Effector memory CD8-positive, alpha-beta T cell (primary cell): ENCODE results near the gene KCNQ1.

Experiments used
- ATAC-seq: fragments of 150-1000 bp; cut with Tn5 transposase; replicated peaks from 2 replicates; pipeline ENCODE4 v1.10.0; 2021; ENCODE audit warnings: mild to moderate bottlenecking, moderate library complexity
- DNase-seq, 3 experiments: peaks; one replicate each; pipeline ENCODE4 v3.0.0; 2021
- H3K27ac Mint-ChIP-seq, 2 donors: one replicate each; pipeline ENCODE4 v1.8.0; 2022; ENCODE audit warnings: mild to moderate bottlenecking in 2 of 2, mixed read lengths in 2 of 2, moderate library complexity in 2 of 2
- H3K27me3 Mint-ChIP-seq, 2 donors: one replicate each; pipeline ENCODE4 v1.8.0; 2022; ENCODE audit warnings: mixed read lengths in 2 of 2
- H3K36me3 Mint-ChIP-seq: one replicate; pipeline ENCODE4 v1.8.0; 2022; ENCODE audit warnings: mild to moderate bottlenecking, moderate library complexity, mixed read lengths; ENCODE audit not compliant: insufficient read depth
- H3K4me1 Mint-ChIP-seq, 2 donors: one replicate each; pipeline ENCODE4 v1.8.0; 2022; ENCODE audit warnings: low read depth in 2 of 2, mixed read lengths in 2 of 2
- H3K4me3 Mint-ChIP-seq, 2 donors: one replicate each; pipeline ENCODE4 v1.8.0; 2022; ENCODE audit warnings: mild to moderate bottlenecking in 2 of 2, mixed read lengths in 2 of 2, moderate library complexity in 2 of 2
- H3K9me3 Mint-ChIP-seq, 2 donors: one replicate each; pipeline ENCODE4 v1.8.0; 2022; ENCODE audit warnings: mixed read lengths in 2 of 2

KCNQ1 gene

DNA sequence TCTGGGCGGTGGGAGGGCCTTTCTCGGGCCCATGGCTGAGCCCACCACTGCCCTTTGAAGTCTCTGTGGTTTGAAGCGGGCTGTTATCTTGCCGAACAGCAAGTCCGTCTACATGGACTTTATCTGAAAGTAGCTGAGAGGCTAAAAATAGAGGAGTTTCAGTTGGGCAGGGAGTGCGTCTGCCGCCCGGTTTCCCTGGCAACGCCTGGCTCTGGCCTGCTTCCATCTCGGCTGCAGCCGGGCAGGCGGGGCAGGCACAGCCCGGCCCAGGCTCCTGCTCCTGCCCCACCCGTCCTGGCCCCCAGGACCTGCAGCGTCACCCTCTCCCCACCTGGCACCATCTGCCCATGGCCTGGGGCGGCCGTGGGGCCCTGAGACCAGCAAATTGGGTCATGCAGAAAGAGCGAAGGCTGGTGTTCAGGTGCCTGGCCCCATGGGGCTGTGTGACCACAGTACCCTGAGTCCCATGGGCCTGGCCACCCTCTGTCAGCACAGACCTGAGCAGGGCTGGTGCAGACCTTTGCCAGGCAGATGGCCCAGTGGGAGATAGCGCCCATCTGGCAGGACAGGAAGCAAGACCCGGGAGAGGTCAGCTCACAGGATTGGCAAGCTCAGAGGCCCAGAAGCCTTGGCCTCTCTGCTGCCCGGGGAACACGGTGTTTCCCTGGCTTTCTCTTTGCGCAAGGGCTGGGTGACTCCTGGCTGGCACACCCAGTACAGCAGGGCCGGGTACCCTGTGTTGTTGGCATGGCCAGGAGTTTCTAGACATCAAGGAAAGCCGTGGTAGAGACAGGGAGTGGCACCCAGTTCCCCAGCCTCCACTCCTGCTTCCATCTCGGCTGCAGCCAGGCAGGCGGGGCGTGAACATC lies 334.1 kb downstream of the KCNQ1 start:
- Mint-ChIP-seq H3K27me3 (peaks cover 0 to 6% of the 10 kb centered on the region in 2 donors), H3K9me3 (no peaks in the 10 kb centered on the region), H3K4me3 (no peak overlapping the region), H3K4me1 (peaks cover 0 to 5% of the 10 kb centered on the region in 2 donors), H3K36me3 (peaks cover 3% of the 10 kb centered on the region), H3K27ac (no peak overlapping the region)
- no peak for ATAC-seq
- DNase-seq: no peak

- Mint-ChIP-seq H3K27me3 (peaks cover 0 to 6% of the 10 kb centered on the region in 2 donors), H3K4me1 (peaks cover 0 to 5% of the 10 kb centered on the region in 2 donors), H3K9me3 (no peaks in the 10 kb centered on the region), H3K4me3 (no peak overlapping the region), H3K27ac (no peak overlapping the region), H3K36me3 (peaks cover 3% of the 10 kb centered on the region)
- DNase-seq (no peak), ATAC-seq (no peak)
These were observed 334.7 kb downstream of the KCNQ1 start for GRCh38 chr11:2779499-2779980.

GRCh38 chr11:2779981-2780849 lies 335.4 kb downstream of the KCNQ1 start:
- no peaks in the 10 kb centered on the region for H3K9me3 Mint-ChIP-seq
- no peak overlapping the region for H3K27ac Mint-ChIP-seq
- peaks cover 3% of the 10 kb centered on the region for H3K36me3 Mint-ChIP-seq
- peaks cover 0 to 6% of the 10 kb centered on the region in 2 donors for H3K27me3 Mint-ChIP-seq
- ATAC-seq (no peak), DNase-seq (no peak)
- H3K4me1 Mint-ChIP-seq: no peaks in the 10 kb centered on the region
- no peak overlapping the region for H3K4me3 Mint-ChIP-seq

GRCh38 chr11:2780850-2781407 lies 336.1 kb downstream of the KCNQ1 start:
- ATAC-seq (no peak), DNase-seq (no peak)
- H3K27ac Mint-ChIP-seq: peak overlapping the region in 1 of 2 donors; percentile 68
- H3K4me3 Mint-ChIP-seq: no peak overlapping the region
- peaks cover 0 to 6% of the 10 kb centered on the region in 2 donors for H3K27me3 Mint-ChIP-seq
- no peaks in the 10 kb centered on the region for H3K9me3 Mint-ChIP-seq
- peaks cover 3% of the 10 kb centered on the region for H3K36me3 Mint-ChIP-seq
- H3K4me1 Mint-ChIP-seq: no peaks in the 10 kb centered on the region

GRCh38 chr11:2781408-2782274 lies 336.8 kb downstream of the KCNQ1 start:
- no peaks in the 10 kb centered on the region for H3K4me1 Mint-ChIP-seq
- H3K4me3 Mint-ChIP-seq: no peak overlapping the region
- peaks cover 0 to 6% of the 10 kb centered on the region in 2 donors for H3K27me3 Mint-ChIP-seq
- DNase-seq (no peak), ATAC-seq (no peak)
- H3K27ac Mint-ChIP-seq: peak overlapping the region in 1 of 2 donors; percentile 68
- H3K9me3 Mint-ChIP-seq: no peaks in the 10 kb centered on the region
- peaks cover 3% of the 10 kb centered on the region for H3K36me3 Mint-ChIP-seq

- H3K4me1 Mint-ChIP-seq: no peaks in the 10 kb centered on the region
- DNase-seq (no peak), ATAC-seq (no peak)
- H3K27me3 Mint-ChIP-seq: peaks cover 0 to 6% of the 10 kb centered on the region in 2 donors
- H3K27ac Mint-ChIP-seq: no peak overlapping the region
- no peak overlapping the region for H3K4me3 Mint-ChIP-seq
- H3K9me3 Mint-ChIP-seq: no peaks in the 10 kb centered on the region
- no peaks in the 10 kb centered on the region for H3K36me3 Mint-ChIP-seq
These were observed 338.0 kb downstream of the KCNQ1 start for GRCh38 chr11:2782769-2783168.

GRCh38 chr11:2783536-2784082 lies 338.8 kb downstream of the KCNQ1 start:
- no peaks in the 10 kb centered on the region for H3K36me3 Mint-ChIP-seq
- no peak overlapping the region for H3K27ac Mint-ChIP-seq
- no peaks in the 10 kb centered on the region for H3K4me1 Mint-ChIP-seq
- H3K4me3 Mint-ChIP-seq: no peak overlapping the region
- no peak for DNase-seq
- no peaks in the 10 kb centered on the region for H3K9me3 Mint-ChIP-seq
- ATAC-seq: no peak
- peaks cover 0 to 6% of the 10 kb centered on the region in 2 donors for H3K27me3 Mint-ChIP-seq

DNA sequence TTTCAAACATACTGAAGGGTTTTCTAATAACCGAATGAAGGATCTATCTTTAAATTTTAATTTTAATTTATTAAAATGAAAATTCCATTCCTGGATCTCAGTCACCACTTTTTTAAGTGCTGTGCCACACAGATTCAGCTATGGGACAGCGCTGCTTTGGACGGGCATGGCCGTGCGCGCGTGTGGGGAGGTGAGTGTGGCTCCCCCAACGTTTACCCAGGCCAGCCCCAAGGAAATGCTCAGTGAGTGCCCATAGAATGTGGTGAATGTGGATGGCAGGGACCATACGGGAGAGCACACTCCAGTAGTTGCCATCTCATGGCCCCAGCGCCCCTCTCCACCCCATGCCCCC lies 343.0 kb downstream of the KCNQ1 start:
- peaks cover 4% of the 10 kb centered on the region for H3K36me3 Mint-ChIP-seq
- H3K4me3 Mint-ChIP-seq: no peak overlapping the region
- H3K4me1 Mint-ChIP-seq: peaks cover 0 to 6% of the 10 kb centered on the region in 2 donors
- ATAC-seq (no peak), DNase-seq (no peak)
- H3K27me3 Mint-ChIP-seq: peaks cover 7 to 25% of the 10 kb centered on the region in 2 donors
- no peak overlapping the region for H3K27ac Mint-ChIP-seq
- no peaks in the 10 kb centered on the region for H3K9me3 Mint-ChIP-seq

GRCh38 chr11:2788168-2789071 lies 343.6 kb downstream of the KCNQ1 start:
- no peak for DNase-seq
- Mint-ChIP-seq H3K36me3 (peaks cover 4% of the 10 kb centered on the region), H3K4me3 (no peak overlapping the region)

DNA sequence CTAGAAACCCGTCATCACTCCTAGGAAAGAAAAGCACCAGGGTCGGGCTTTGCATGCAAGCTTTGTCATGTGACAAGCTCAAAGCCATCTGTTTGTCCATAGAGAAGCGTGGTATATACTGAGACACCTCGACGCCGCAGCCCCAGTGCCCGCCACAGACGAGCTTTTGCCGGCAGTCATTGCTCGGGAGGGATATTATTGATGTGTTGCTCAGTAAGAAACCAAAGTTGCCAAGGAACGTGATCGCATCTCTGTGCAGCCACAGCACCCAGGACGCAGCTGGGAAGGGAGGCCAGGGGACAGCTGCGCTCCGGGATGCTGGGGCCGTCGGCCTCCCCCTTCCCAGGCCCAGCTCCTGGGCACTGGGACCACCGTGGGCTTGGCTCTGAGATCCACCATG lies 344.5 kb downstream of the KCNQ1 start:
- H3K27ac Mint-ChIP-seq: no peak overlapping the region
- ATAC-seq (no peak), DNase-seq (no peak)
- H3K27me3 Mint-ChIP-seq: peaks cover 17 to 35% of the 10 kb centered on the region in 2 donors
- H3K36me3 Mint-ChIP-seq: peaks cover 4% of the 10 kb centered on the region
- peaks cover 0 to 6% of the 10 kb centered on the region in 2 donors for H3K4me1 Mint-ChIP-seq
- H3K4me3 Mint-ChIP-seq: no peak overlapping the region
- H3K9me3 Mint-ChIP-seq: no peaks in the 10 kb centered on the region

More at GRCh38 chr11:2788168-2789071, 343.6 kb downstream of the KCNQ1 start:
- no peak for ATAC-seq
- Mint-ChIP-seq H3K27ac (no peak overlapping the region), H3K9me3 (no peaks in the 10 kb centered on the region), H3K4me1 (peaks cover 0 to 6% of the 10 kb centered on the region in 2 donors), H3K27me3 (peaks cover 7 to 27% of the 10 kb centered on the region in 2 donors)

- ATAC-seq (no peak), DNase-seq (no peak)
- Mint-ChIP-seq H3K9me3 (no peaks in the 10 kb centered on the region), H3K36me3 (peaks cover 4% of the 10 kb centered on the region), H3K27me3 (peaks cover 17 to 35% of the 10 kb centered on the region in 2 donors), H3K4me1 (peaks cover 0 to 6% of the 10 kb centered on the region in 2 donors), H3K27ac (no peak overlapping the region), H3K4me3 (no peak overlapping the region)
These were observed 345.2 kb downstream of the KCNQ1 start for GRCh38 chr11:2789791-2790567.
